HEK293T (cell line): Measurements from ENCODE around the gene TMEM183A.
"Not testable (repeated sequence)": the region's sequence is repeated elsewhere in the genome, so short reads cannot be mapped to it uniquely, and the experiment has no call there.

ENCODE experiments used
- CTCF ChIA-PET: fragments of 350-600 bp; formaldehyde crosslinking; extraction: SDS; loops from one replicate; lab custom pipeline; 2021; ENCODE audit warnings: antibody characterized with exemption, inconsistent platforms; lab: Yijun Ruan, JAX
- POLR2A ChIA-PET: fragments of 350-600 bp; formaldehyde crosslinking; extraction: SDS; loops from one replicate; lab custom pipeline; 2020; ENCODE audit warnings: antibody characterized with exemption, inconsistent platforms; lab: Yijun Ruan, JAX
- DNase-seq: peaks from one replicate; pipeline ENCODE4 v3.0.0; 2012; ENCODE audit warnings: mixed read lengths; ENCODE audit errors: extremely low spot score
- ARNT ChIP-seq: fragments of 450-650 bp; IDR thresholded peaks from 2 replicates; pipeline ENCODE4 v1.6.1; 2017; ENCODE audit warnings: mild to moderate bottlenecking
- BHLHE40 ChIP-seq: fragments of 450-650 bp; IDR thresholded peaks from 2 replicates; pipeline ENCODE4 v1.6.1; 2016; ENCODE audit warnings: mild to moderate bottlenecking, moderate library complexity, borderline replicate concordance
- CTBP1 ChIP-seq: fragments of 450-650 bp; IDR thresholded peaks from 2 replicates; pipeline ENCODE4 v1.6.1; 2016; ENCODE audit warnings: borderline replicate concordance
- ELF4 ChIP-seq: fragments of 450-650 bp; IDR thresholded peaks from 2 replicates; pipeline ENCODE4 v1.6.1; 2017; ENCODE audit warnings: antibody characterized with exemption
- FOXA1 ChIP-seq: fragments of 450-650 bp; IDR thresholded peaks from 2 replicates; pipeline ENCODE4 v1.6.1; 2016; ENCODE audit warnings: mild to moderate bottlenecking
- FOXK2 ChIP-seq: fragments of 450-650 bp; IDR thresholded peaks from 2 replicates; pipeline ENCODE4 v1.6.1; 2016; ENCODE audit warnings: mild to moderate bottlenecking
- FOXM1 ChIP-seq: fragments of 450-650 bp; IDR thresholded peaks from 2 replicates; pipeline ENCODE4 v1.6.1; 2017; ENCODE audit warnings: mild to moderate bottlenecking, borderline replicate concordance
- HDGF ChIP-seq: fragments of 450-650 bp; IDR thresholded peaks from 2 replicates; pipeline ENCODE4 v1.6.1; 2017; ENCODE audit warnings: antibody characterized with exemption, borderline replicate concordance
- L3MBTL2 ChIP-seq: fragments of 450-650 bp; conservative IDR thresholded peaks from 2 replicates; pipeline ENCODE4 v1.6.1; 2016; ENCODE audit warnings: mild to moderate bottlenecking
- LEF1 ChIP-seq: fragments of 450-650 bp; IDR thresholded peaks from 2 replicates; pipeline ENCODE4 v1.6.1; 2017; ENCODE audit warnings: mild to moderate bottlenecking, borderline replicate concordance
- NFRKB ChIP-seq: fragments of 450-650 bp; IDR thresholded peaks from 2 replicates; pipeline ENCODE4 v1.6.1; 2016; ENCODE audit warnings: mild to moderate bottlenecking, moderate library complexity
- PKNOX1 ChIP-seq: fragments of 450-650 bp; IDR thresholded peaks from 2 replicates; pipeline ENCODE4 v1.6.1; 2016
- SP1 ChIP-seq: fragments of 450-650 bp; IDR thresholded peaks from 2 replicates; pipeline ENCODE4 v1.6.1; 2017
- SUZ12 ChIP-seq: fragments of 450-650 bp; IDR thresholded peaks from 2 replicates; pipeline ENCODE4 v1.6.1; 2016; ENCODE audit warnings: mild to moderate bottlenecking
- TARDBP ChIP-seq: fragments of 450-650 bp; IDR thresholded peaks from 2 replicates; pipeline ENCODE4 v1.6.1; 2016
- ZNF384 ChIP-seq: fragments of 450-650 bp; IDR thresholded peaks from 2 replicates; pipeline ENCODE4 v1.6.1; 2016

The TMEM183A gene

GRCh38 chr1:202979459-202979858 is 27.7 kb upstream of the TMEM183A start:
- ChIA-PET POLR2A (interaction anchor here (1.2 kb wide), 1 partner anchor 12 kb away, joined by 3 read pairs; no protein-coding TSS in a partner anchor), CTCF (no interaction called here)
- no peak for DNase-seq
- no peak for TF ChIP-seq ELF4
- TF ChIP-seq BHLHE40, result no peak
- TF ChIP-seq FOXA1, result no peak
- TF ChIP-seq TARDBP, result no peak
- TF ChIP-seq CTBP1, result no peak
- no peak for TF ChIP-seq FOXK2
- no peak for TF ChIP-seq PKNOX1
- no peak for TF ChIP-seq NFRKB

- TF ChIP-seq FOXA1 (no peak), BHLHE40 (no peak), PKNOX1 (no peak), HDGF (no peak), ZNF384 (no peak), FOXM1 (no peak), CTBP1 (no peak), SUZ12 (no peak), ELF4 (no peak), LEF1 (no peak), SP1 (no peak), L3MBTL2 (no peak), TARDBP (no peak), ARNT (no peak)
- POLR2A ChIA-PET, result no interaction called here
- CTCF ChIA-PET, result no interaction called here
- DNase-seq, result no peak
Measured at GRCh38 chr1:202981939-202982338, 25.2 kb upstream of the TMEM183A start.

GRCh38 chr1:202982715-202983430 is 24.3 kb upstream of the TMEM183A start:
- ChIA-PET POLR2A (no interaction called here), CTCF (no interaction called here)
- no peak for DNase-seq
- TF ChIP-seq FOXA1, result no peak
- no peak for TF ChIP-seq FOXK2
- no peak for TF ChIP-seq BHLHE40
- TF ChIP-seq FOXM1, result no peak
- no peak for TF ChIP-seq NFRKB
- TF ChIP-seq ARNT, result no peak
- TF ChIP-seq PKNOX1, result no peak
- no peak for TF ChIP-seq LEF1
- TF ChIP-seq ZNF384, result no peak
- no peak for TF ChIP-seq SUZ12
- TF ChIP-seq HDGF, result no peak
- TF ChIP-seq CTBP1, result no peak
- TF ChIP-seq SP1, result no peak

- CTCF ChIA-PET, DNase-seq, POLR2A ChIA-PET: not testable (repeated sequence)
Measured at GRCh38 chr1:202986120-202986519, 21.1 kb upstream of the TMEM183A start.

GRCh38 chr1:202987255-202987654 is 19.9 kb upstream of the TMEM183A start:
- no peak for TF ChIP-seq FOXK2
- no peak for TF ChIP-seq L3MBTL2
- TF ChIP-seq ZNF384, result no peak
- no peak for TF ChIP-seq FOXM1
- no peak for TF ChIP-seq NFRKB
- no peak for TF ChIP-seq FOXA1
- TF ChIP-seq ELF4, result no peak
- TF ChIP-seq SP1, result no peak
- TF ChIP-seq CTBP1, result no peak
- TF ChIP-seq BHLHE40, result no peak
- no peak for TF ChIP-seq LEF1
- TF ChIP-seq HDGF, result no peak
- no peak for TF ChIP-seq TARDBP
- no peak for TF ChIP-seq ARNT
- CTCF ChIA-PET, result no interaction called here
- POLR2A ChIA-PET, result interaction anchor here (1.4 kb wide), 1 partner anchor 20 kb away, joined by 5 read pairs; the partner anchor contains the start of gene TMEM183A
- DNase-seq, result no peak

- POLR2A ChIA-PET, result interaction anchor here (1.4 kb wide), 1 partner anchor 19 kb away, joined by 5 read pairs; the partner anchor contains the start of gene TMEM183A
Measured at GRCh38 chr1:202987922-202988583, 19.1 kb upstream of the TMEM183A start.

More at GRCh38 chr1:202987922-202988583, 19.1 kb upstream of the TMEM183A start:
- DNase-seq, result no peak
- CTCF ChIA-PET, result no interaction called here
- TF ChIP-seq NFRKB, result no peak
- TF ChIP-seq SP1, result no peak
- TF ChIP-seq HDGF, result no peak
- TF ChIP-seq PKNOX1, result no peak
- no peak for TF ChIP-seq CTBP1
- TF ChIP-seq ZNF384, result no peak
- no peak for TF ChIP-seq ARNT
- no peak for TF ChIP-seq TARDBP
- TF ChIP-seq SUZ12, result no peak
- no peak for TF ChIP-seq BHLHE40
- no peak for TF ChIP-seq FOXK2
- TF ChIP-seq FOXA1, result no peak
- no peak for TF ChIP-seq FOXM1
- TF ChIP-seq L3MBTL2, result no peak
- no peak for TF ChIP-seq ELF4
- no peak for TF ChIP-seq LEF1
